Measurements from ENCODE around the gene SNRPF.
A peak's percentile ranks its signal among the peaks of the same experiment; 100 is the strongest.
"Not testable (repeated sequence)": the region's sequence is repeated elsewhere in the genome, so short reads cannot be mapped to it uniquely, and the experiment has no call there.

The SNRPF gene

GRCh38 chr12:95858451-95859343, at the start of gene SNRPF:
SNRPF (plus strand) TSS chr12:95858952; CDS start chr12:95859074, 122 bp downstream.
- DNase-seq (ENCODE audit: low read depth): peak; percentile 97

GRCh38 chr12:95809000-95809680, 49.6 kb upstream of the SNRPF start:
- no peak for TF ChIP-seq CTCF (conservative IDR thresholded peaks at IDR 0.05; ENCODE audit: control insufficient read depth, insufficient read depth, low read depth, low read length)
- no peak overlapping the region for H3K4me3 ChIP-seq (ENCODE audit: control insufficient read depth, low read depth, low read length)
- no peak for DNase-seq (ENCODE audit: low read depth)

More at GRCh38 chr12:95858451-95859343, at the start of gene SNRPF:
- H3K4me3 ChIP-seq (ENCODE audit: control insufficient read depth, low read depth, low read length): peak within 1 kb of the TSS; percentile 77
- TF ChIP-seq CTCF (conservative IDR thresholded peaks at IDR 0.05; ENCODE audit: control insufficient read depth, insufficient read depth, low read depth, low read length): peak; percentile 8

- no peak for TF ChIP-seq CTCF (conservative IDR thresholded peaks at IDR 0.05; ENCODE audit: control insufficient read depth, insufficient read depth, low read depth, low read length)
- DNase-seq (ENCODE audit: low read depth): no peak
- no peak overlapping the region for H3K4me3 ChIP-seq (ENCODE audit: control insufficient read depth, low read depth, low read length)
Observed at GRCh38 chr12:95810411-95810810, 48.3 kb upstream of the SNRPF start.

GRCh38 chr12:95812155-95812554, 46.6 kb upstream of the SNRPF start:
- H3K4me3 ChIP-seq (ENCODE audit: control insufficient read depth, low read depth, low read length); DNase-seq (ENCODE audit: low read depth): not testable (repeated sequence)

- H3K4me3 ChIP-seq (ENCODE audit: control insufficient read depth, low read depth, low read length): no peak overlapping the region
- peak; percentile 77 for TF ChIP-seq CTCF (conservative IDR thresholded peaks at IDR 0.05; ENCODE audit: control insufficient read depth, insufficient read depth, low read depth, low read length)
- DNase-seq (ENCODE audit: low read depth): peak; percentile 56
Observed at GRCh38 chr12:95815632-95816212, 43.0 kb upstream of the SNRPF start.

GRCh38 chr12:95820096-95820703, 38.6 kb upstream of the SNRPF start:
- H3K4me3 ChIP-seq (ENCODE audit: control insufficient read depth, low read depth, low read length): no peak overlapping the region
- peak; percentile 66 for DNase-seq (ENCODE audit: low read depth)
- peak; percentile 67 for TF ChIP-seq CTCF (conservative IDR thresholded peaks at IDR 0.05; ENCODE audit: control insufficient read depth, insufficient read depth, low read depth, low read length)

All from fibroblast of mammary gland (primary cell).